MM.1S (cell line): Measurements from ENCODE around the gene GLB1L2.

Experiments
- DNase-seq: peaks from one replicate; pipeline ENCODE4 v3.0.0-alpha.2; 2015
- H2AFZ ChIP-seq: fragments of 300-600 bp; sonication (generic); 2 replicates; pipeline ENCODE4 v1.6.0; 2016; ENCODE audit warnings: antibody characterized with exemption, low read length
- H3F3A ChIP-seq: fragments of 300-600 bp; sonication (generic); 2 replicates; pipeline ENCODE4 v1.6.1; 2016; ENCODE audit warnings: mild to moderate bottlenecking, antibody characterized with exemption, low read length, moderate library complexity, mixed read lengths; ENCODE audit not compliant: insufficient read depth
- H3K27ac ChIP-seq: fragments of 300-600 bp; sonication (generic); 2 replicates; pipeline ENCODE4 v1.5.1; 2016; ENCODE audit warnings: mild to moderate bottlenecking, low read length
- H3K27me3 ChIP-seq: fragments of 300-600 bp; sonication (generic); replicated peaks from 2 replicates; pipeline ENCODE4 v1.6.0; 2016; ENCODE audit warnings: low read length; ENCODE audit not compliant: insufficient read depth
- H3K36me3 ChIP-seq: fragments of 300-600 bp; sonication (generic); replicated peaks from 2 replicates; pipeline ENCODE4 v1.6.1; 2016; ENCODE audit warnings: mild to moderate bottlenecking, low read length, mixed read lengths; ENCODE audit not compliant: insufficient read depth
- H3K4me1 ChIP-seq: fragments of 300-600 bp; sonication (generic); 2 replicates; pipeline ENCODE4 v1.6.1; 2016; ENCODE audit warnings: low read length, mixed read lengths
- H3K4me2 ChIP-seq: fragments of 300-600 bp; sonication (generic); 2 replicates; pipeline ENCODE4 v1.6.0; 2016; ENCODE audit warnings: low read depth, low read length
- H3K4me3 ChIP-seq: fragments of 300-600 bp; sonication (generic); 2 replicates; pipeline ENCODE4 v1.5.1; 2016; ENCODE audit warnings: low read length, mixed read lengths
- H3K79me2 ChIP-seq: fragments of 300-600 bp; sonication (generic); 2 replicates; pipeline ENCODE4 v1.6.1; 2016; ENCODE audit warnings: mixed run types, low read length, mixed read lengths
- H3K9ac ChIP-seq: fragments of 300-600 bp; sonication (generic); 2 replicates; pipeline ENCODE4 v1.6.1; 2016; ENCODE audit warnings: low read length, mixed read lengths
- H3K9me2 ChIP-seq: fragments of 300-600 bp; sonication (generic); replicated peaks from 2 replicates; pipeline ENCODE4 v1.6.1; 2016; ENCODE audit warnings: mild to moderate bottlenecking, low read length, mixed read lengths; ENCODE audit not compliant: insufficient read depth
- H3K9me3 ChIP-seq: fragments of 300-600 bp; sonication (generic); replicated peaks from 2 replicates; pipeline ENCODE4 v1.6.1; 2016; ENCODE audit warnings: mild to moderate bottlenecking, low read length, mixed read lengths; ENCODE audit not compliant: insufficient read depth
- H4K20me1 ChIP-seq: fragments of 300-600 bp; sonication (generic); 2 replicates; pipeline ENCODE4 v1.6.1; 2016; ENCODE audit warnings: mild to moderate bottlenecking, low read length, moderate library complexity, mixed read lengths; ENCODE audit not compliant: insufficient read depth
- CTCF ChIP-seq: fragments of 300-600 bp; sonication (generic); IDR thresholded peaks from 2 replicates; pipeline ENCODE4 v1.5.1; 2016; ENCODE audit warnings: antibody characterized with exemption, low read length, mixed read lengths
- EZH2 ChIP-seq: fragments of 300-600 bp; sonication (generic); optimal IDR thresholded peaks from 2 replicates; pipeline ENCODE3; 2017; ENCODE audit warnings: low read depth, mild to moderate bottlenecking, antibody characterized with exemption, low read length, mixed read lengths
- EZH2phosphoT487 ChIP-seq: fragments of 300-600 bp; sonication (generic); IDR thresholded peaks from 2 replicates; pipeline ENCODE4 v1.6.1; 2018; ENCODE audit warnings: antibody characterized with exemption, low read length

GLB1L2 gene

GRCh38 chr11:134338068-134338467 lies 6.3 kb downstream of the GLB1L2 start:
- Histone ChIP-seq H3K27me3 (no peaks in the 10 kb centered on the region), H2AFZ (no peak overlapping the region), H4K20me1 (no peaks in the 10 kb centered on the region), H3K4me3 (no peak overlapping the region), H3K9ac (no peak overlapping the region), H3K27ac (no peak overlapping the region), H3K36me3 (no peaks in the 10 kb centered on the region), H3K9me3 (no peaks in the 10 kb centered on the region), H3K79me2 (no peaks in the 10 kb centered on the region), H3K4me1 (no peaks in the 10 kb centered on the region), H3K9me2 (no peaks in the 10 kb centered on the region), H3K4me2 (no peak overlapping the region), H3F3A (no peaks in the 10 kb centered on the region)
- TF ChIP-seq EZH2phosphoT487 (no peak), CTCF (no peak), EZH2 (no peak)
- DNase-seq: no peak

- no peak for DNase-seq
- Histone ChIP-seq H2AFZ (no peak overlapping the region), H3K4me1 (no peaks in the 10 kb centered on the region), H3K9ac (no peak overlapping the region), H3K79me2 (no peaks in the 10 kb centered on the region), H3F3A (no peaks in the 10 kb centered on the region), H3K27me3 (0 out of 2 replicates have a peak, but pooled peaks cover 2% of the 10 kb centered on the region), H3K27ac (no peak overlapping the region), H3K4me3 (no peak overlapping the region), H3K36me3 (no peaks in the 10 kb centered on the region), H4K20me1 (no peaks in the 10 kb centered on the region), H3K9me2 (no peaks in the 10 kb centered on the region), H3K9me3 (no peaks in the 10 kb centered on the region), H3K4me2 (no peak overlapping the region)
- TF ChIP-seq CTCF: no peak
- no peak for TF ChIP-seq EZH2phosphoT487
- no peak for TF ChIP-seq EZH2
These were observed 6.9 kb downstream of the GLB1L2 start for GRCh38 chr11:134338654-134339053.

GRCh38 chr11:134339756-134340155 lies 8.0 kb downstream of the GLB1L2 start:
- Histone ChIP-seq H4K20me1 (no peaks in the 10 kb centered on the region), H3K9me3 (no peaks in the 10 kb centered on the region), H3K79me2 (no peaks in the 10 kb centered on the region), H3K4me1 (no peaks in the 10 kb centered on the region), H3K27ac (no peak overlapping the region), H3K4me2 (no peak overlapping the region), H3K9me2 (no peaks in the 10 kb centered on the region), H2AFZ (no peak overlapping the region), H3K9ac (no peak overlapping the region), H3K36me3 (no peaks in the 10 kb centered on the region), H3K27me3 (0 out of 2 replicates have a peak, but pooled peaks cover 2% of the 10 kb centered on the region), H3K4me3 (no peak overlapping the region), H3F3A (no peaks in the 10 kb centered on the region)
- no peak for TF ChIP-seq EZH2
- no peak for TF ChIP-seq CTCF
- no peak for TF ChIP-seq EZH2phosphoT487
- DNase-seq: no peak
